NCI-H1694 (cell line): ENCODE data around the gene WNT4.
"Not testable (repeated sequence)": the region's sequence is repeated elsewhere in the genome, so short reads cannot be mapped to it uniquely, and the experiment has no call there.

Experiments
- DNase-seq: peaks from one replicate; lab custom pipeline; 2025; lab: John Stamatoyannopoulos, UW

Gene WNT4

GRCh38 chr1:22108339-22109105 lies 34.4 kb downstream of the WNT4 start:
- DNase-seq, result no peak

GRCh38 chr1:22107126-22107525 lies 35.8 kb downstream of the WNT4 start:
- DNase-seq, result no peak

GRCh38 chr1:22105611-22106207 lies 37.2 kb downstream of the WNT4 start:
- peak; percentile 38 for DNase-seq

- DNase-seq, result no peak
Observed at GRCh38 chr1:22104865-22105437, 37.9 kb downstream of the WNT4 start.

- no peak for DNase-seq
Observed at GRCh38 chr1:22104094-22104493, 38.8 kb downstream of the WNT4 start.

GRCh38 chr1:22102746-22103145 lies 40.2 kb downstream of the WNT4 start:
- no peak for DNase-seq

- DNase-seq, result no peak
Observed at GRCh38 chr1:22101995-22102394, 40.9 kb downstream of the WNT4 start.

GRCh38 chr1:22101199-22101598 lies 41.7 kb downstream of the WNT4 start:
- no peak for DNase-seq

GRCh38 chr1:22100168-22100567 lies 42.7 kb downstream of the WNT4 start:
- DNase-seq, result no peak

GRCh38 chr1:22098752-22099151 lies 44.1 kb downstream of the WNT4 start:
- DNase-seq, result no peak

GRCh38 chr1:22096463-22096862 lies 46.4 kb downstream of the WNT4 start:
- DNase-seq, result no peak

GRCh38 chr1:22096036-22096435 lies 46.9 kb downstream of the WNT4 start:
- DNase-seq, result no peak

GRCh38 chr1:22093513-22093912 lies 49.4 kb downstream of the WNT4 start:
- no peak for DNase-seq

- DNase-seq, result not testable (repeated sequence)
Observed at GRCh38 chr1:22092026-22092768, 50.7 kb downstream of the WNT4 start.

GRCh38 chr1:22090867-22091266 lies 52.0 kb downstream of the WNT4 start:
- DNase-seq, result no peak

- DNase-seq, result no peak
Observed at GRCh38 chr1:22089787-22090186, 53.1 kb downstream of the WNT4 start.

- no peak for DNase-seq
Observed at GRCh38 chr1:22089134-22089571, 53.7 kb downstream of the WNT4 start.

GRCh38 chr1:22088331-22088730 lies 54.6 kb downstream of the WNT4 start:
- DNase-seq, result no peak

GRCh38 chr1:22080191-22080590 lies 62.7 kb downstream of the WNT4 start:
- no peak for DNase-seq

GRCh38 chr1:22078133-22078532 lies 64.8 kb downstream of the WNT4 start:
- no peak for DNase-seq

- no peak for DNase-seq
Observed at GRCh38 chr1:22077728-22078127, 65.2 kb downstream of the WNT4 start.

GRCh38 chr1:22076346-22076745 lies 66.6 kb downstream of the WNT4 start:
- DNase-seq, result no peak

GRCh38 chr1:22075718-22076117 lies 67.2 kb downstream of the WNT4 start:
- DNase-seq, result no peak
